Stimulated activated naive CD8-positive, alpha-beta T cell treated with anti-CD3 and anti-CD28 coated beads, Interleukin-15, Interleukin-2, amounts not matched to agents 100 ng/mL and 50 ng/mL, for 24 hours (primary cell): Measurements from ENCODE around the gene R3HCC1L.

Experiments used
- H3K27ac Mint-ChIP-seq: one replicate; pipeline ENCODE4 v1.8.0; 2021; ENCODE audit warnings: mild to moderate bottlenecking, mixed read lengths
- H3K27me3 Mint-ChIP-seq: one replicate; pipeline ENCODE4 v1.8.0; 2021; ENCODE audit warnings: mixed read lengths
- H3K36me3 Mint-ChIP-seq: one replicate; pipeline ENCODE4 v1.8.0; 2021; ENCODE audit warnings: low read depth, mixed read lengths
- H3K4me1 Mint-ChIP-seq: one replicate; pipeline ENCODE4 v1.8.0; 2021; ENCODE audit warnings: low read depth, mixed read lengths
- H3K4me3 Mint-ChIP-seq: one replicate; pipeline ENCODE4 v1.8.0; 2021; ENCODE audit warnings: mild to moderate bottlenecking, mixed read lengths
- H3K9me3 Mint-ChIP-seq: one replicate; pipeline ENCODE4 v1.8.0; 2021; ENCODE audit warnings: mixed read lengths

R3HCC1L gene

GRCh38 chr10:98246911-98247805, 112.7 kb downstream of the R3HCC1L start:
- peaks cover 53% of the 10 kb centered on the region for H3K36me3 Mint-ChIP-seq
- H3K9me3 Mint-ChIP-seq, result no peaks in the 10 kb centered on the region
- no peak overlapping the region for H3K4me3 Mint-ChIP-seq
- no peak overlapping the region for H3K27ac Mint-ChIP-seq
- no peaks in the 10 kb centered on the region for H3K4me1 Mint-ChIP-seq
- no peaks in the 10 kb centered on the region for H3K27me3 Mint-ChIP-seq

GRCh38 chr10:98248018-98248417, 113.6 kb downstream of the R3HCC1L start:
- no peak overlapping the region for H3K4me3 Mint-ChIP-seq
- no peaks in the 10 kb centered on the region for H3K27me3 Mint-ChIP-seq
- H3K36me3 Mint-ChIP-seq, result peaks cover 45% of the 10 kb centered on the region
- no peak overlapping the region for H3K27ac Mint-ChIP-seq
- H3K9me3 Mint-ChIP-seq, result no peaks in the 10 kb centered on the region
- H3K4me1 Mint-ChIP-seq, result no peaks in the 10 kb centered on the region

- no peaks in the 10 kb centered on the region for H3K9me3 Mint-ChIP-seq
Observed at GRCh38 chr10:98249134-98249533, 114.7 kb downstream of the R3HCC1L start.

GRCh38 chr10:98251399-98251798, 116.9 kb downstream of the R3HCC1L start:
- Mint-ChIP-seq H3K4me3 (no peak overlapping the region), H3K9me3 (no peaks in the 10 kb centered on the region), H3K4me1 (no peaks in the 10 kb centered on the region), H3K27ac (no peak overlapping the region), H3K36me3 (peaks cover 23% of the 10 kb centered on the region), H3K27me3 (no peaks in the 10 kb centered on the region)

More at GRCh38 chr10:98249134-98249533, 114.7 kb downstream of the R3HCC1L start:
- no peak overlapping the region for H3K4me3 Mint-ChIP-seq
- peaks cover 34% of the 10 kb centered on the region for H3K36me3 Mint-ChIP-seq
- no peak overlapping the region for H3K27ac Mint-ChIP-seq
- no peaks in the 10 kb centered on the region for H3K27me3 Mint-ChIP-seq
- no peaks in the 10 kb centered on the region for H3K4me1 Mint-ChIP-seq

- Mint-ChIP-seq H3K4me1 (no peaks in the 10 kb centered on the region), H3K9me3 (no peaks in the 10 kb centered on the region), H3K27me3 (no peaks in the 10 kb centered on the region), H3K27ac (no peak overlapping the region), H3K36me3 (peaks cover 24% of the 10 kb centered on the region), H3K4me3 (no peak overlapping the region)
Observed at GRCh38 chr10:98252464-98252863, 118.0 kb downstream of the R3HCC1L start.

GRCh38 chr10:98253499-98253898, 119.0 kb downstream of the R3HCC1L start:
- Mint-ChIP-seq H3K36me3 (peaks cover 24% of the 10 kb centered on the region), H3K9me3 (no peaks in the 10 kb centered on the region), H3K27ac (no peak overlapping the region), H3K4me3 (no peak overlapping the region), H3K27me3 (no peaks in the 10 kb centered on the region), H3K4me1 (no peaks in the 10 kb centered on the region)

- H3K9me3 Mint-ChIP-seq, result no peaks in the 10 kb centered on the region
- H3K27me3 Mint-ChIP-seq, result no peaks in the 10 kb centered on the region
- no peaks in the 10 kb centered on the region for H3K4me1 Mint-ChIP-seq
- H3K4me3 Mint-ChIP-seq, result no peak overlapping the region
- H3K27ac Mint-ChIP-seq, result no peak overlapping the region
- peaks cover 18% of the 10 kb centered on the region for H3K36me3 Mint-ChIP-seq
Observed at GRCh38 chr10:98254234-98254974, 119.9 kb downstream of the R3HCC1L start.

- Mint-ChIP-seq H3K27ac (no peak overlapping the region), H3K27me3 (no peaks in the 10 kb centered on the region)
Observed at GRCh38 chr10:98255146-98255877, 120.9 kb downstream of the R3HCC1L start.

GRCh38 chr10:98256692-98257091, 122.2 kb downstream of the R3HCC1L start:
- Mint-ChIP-seq H3K27me3 (no peaks in the 10 kb centered on the region), H3K36me3 (peaks cover 10% of the 10 kb centered on the region), H3K9me3 (no peaks in the 10 kb centered on the region), H3K4me3 (no peak overlapping the region), H3K4me1 (no peaks in the 10 kb centered on the region), H3K27ac (no peak overlapping the region)

More at GRCh38 chr10:98255146-98255877, 120.9 kb downstream of the R3HCC1L start:
- Mint-ChIP-seq H3K36me3 (peaks cover 10% of the 10 kb centered on the region), H3K9me3 (no peaks in the 10 kb centered on the region), H3K4me3 (no peak overlapping the region), H3K4me1 (no peaks in the 10 kb centered on the region)

- Mint-ChIP-seq H3K4me3 (no peak overlapping the region), H3K9me3 (no peaks in the 10 kb centered on the region), H3K27ac (no peak overlapping the region), H3K4me1 (no peaks in the 10 kb centered on the region), H3K27me3 (no peaks in the 10 kb centered on the region), H3K36me3 (peaks cover 7% of the 10 kb centered on the region)
Observed at GRCh38 chr10:98257198-98257597, 122.7 kb downstream of the R3HCC1L start.

GRCh38 chr10:98257961-98258360, 123.5 kb downstream of the R3HCC1L start:
- H3K4me1 Mint-ChIP-seq, result no peaks in the 10 kb centered on the region
- no peaks in the 10 kb centered on the region for H3K9me3 Mint-ChIP-seq
- H3K4me3 Mint-ChIP-seq, result no peak overlapping the region
- no peak overlapping the region for H3K27ac Mint-ChIP-seq
- peaks cover 7% of the 10 kb centered on the region for H3K36me3 Mint-ChIP-seq
- no peaks in the 10 kb centered on the region for H3K27me3 Mint-ChIP-seq

GRCh38 chr10:98258683-98259454, 124.4 kb downstream of the R3HCC1L start:
- H3K27ac Mint-ChIP-seq, result no peak overlapping the region
- H3K4me3 Mint-ChIP-seq, result no peak overlapping the region
- no peaks in the 10 kb centered on the region for H3K9me3 Mint-ChIP-seq
- peaks cover 7% of the 10 kb centered on the region for H3K36me3 Mint-ChIP-seq
- no peaks in the 10 kb centered on the region for H3K27me3 Mint-ChIP-seq
- no peaks in the 10 kb centered on the region for H3K4me1 Mint-ChIP-seq

GRCh38 chr10:98259606-98260315, 125.3 kb downstream of the R3HCC1L start:
- H3K4me1 Mint-ChIP-seq, result no peaks in the 10 kb centered on the region
- no peaks in the 10 kb centered on the region for H3K27me3 Mint-ChIP-seq
- H3K27ac Mint-ChIP-seq, result no peak overlapping the region
- H3K36me3 Mint-ChIP-seq, result peaks cover 7% of the 10 kb centered on the region
- no peak overlapping the region for H3K4me3 Mint-ChIP-seq
- H3K9me3 Mint-ChIP-seq, result no peaks in the 10 kb centered on the region

- no peaks in the 10 kb centered on the region for H3K27me3 Mint-ChIP-seq
- no peaks in the 10 kb centered on the region for H3K9me3 Mint-ChIP-seq
- no peak overlapping the region for H3K4me3 Mint-ChIP-seq
- H3K4me1 Mint-ChIP-seq, result no peaks in the 10 kb centered on the region
- peaks cover 7% of the 10 kb centered on the region for H3K36me3 Mint-ChIP-seq
- no peak overlapping the region for H3K27ac Mint-ChIP-seq
Observed at GRCh38 chr10:98260350-98260749, 125.9 kb downstream of the R3HCC1L start.
